ENCODE measurements around the gene IFT22.
"Not testable (repeated sequence)": the region's sequence is repeated elsewhere in the genome, so short reads cannot be mapped to it uniquely, and the experiment has no call there.

Gene IFT22

GRCh38 chr7:101321491-101322401, at the start of gene IFT22:
TSS of gene IFT22 (minus strand) at chr7:101321812. CDS start at chr7:101321709, 103 bp downstream.
- DNase-seq = peak; percentile 94

GRCh38 chr7:101370836-101371235, 49.2 kb upstream of the IFT22 start:
- DNase-seq = no peak

GRCh38 chr7:101368422-101369165, 47.0 kb upstream of the IFT22 start:
- no peak for DNase-seq

- no peak for DNase-seq
Observed at GRCh38 chr7:101367676-101368075, 46.1 kb upstream of the IFT22 start.

- DNase-seq = no peak
Observed at GRCh38 chr7:101365956-101366355, 44.3 kb upstream of the IFT22 start.

GRCh38 chr7:101363734-101364374, 42.2 kb upstream of the IFT22 start:
- peak; percentile 78 for DNase-seq

- peak; percentile 51 for DNase-seq
Observed at GRCh38 chr7:101363196-101363733, 41.7 kb upstream of the IFT22 start.

- DNase-seq = peak; percentile 65
Observed at GRCh38 chr7:101362334-101363195, 41.0 kb upstream of the IFT22 start, which contains the start of gene COL26A1. TSS of gene COL26A1 (plus strand) at chr7:101362875. CDS start at chr7:101363033, 158 bp downstream.

- DNase-seq = no peak
Observed at GRCh38 chr7:101357433-101357832, 35.8 kb upstream of the IFT22 start.

- no peak for DNase-seq
Observed at GRCh38 chr7:101352920-101353308, 31.3 kb upstream of the IFT22 start.

- not testable (repeated sequence) for DNase-seq
Observed at GRCh38 chr7:101349300-101349699, 27.7 kb upstream of the IFT22 start.

GRCh38 chr7:101348456-101349067, 26.9 kb upstream of the IFT22 start:
- not testable (repeated sequence) for DNase-seq

- DNase-seq = no peak
Observed at GRCh38 chr7:101347477-101347876, 25.9 kb upstream of the IFT22 start.

GRCh38 chr7:101342892-101343291, 21.3 kb upstream of the IFT22 start:
- no peak for DNase-seq

GRCh38 chr7:101340379-101340778, 18.8 kb upstream of the IFT22 start:
- no peak for DNase-seq

- no peak for DNase-seq
Observed at GRCh38 chr7:101333912-101334311, 12.3 kb upstream of the IFT22 start.

- no peak for DNase-seq
Observed at GRCh38 chr7:101332026-101332425, 10.4 kb upstream of the IFT22 start.

GRCh38 chr7:101330011-101330484, 8.4 kb upstream of the IFT22 start:
- DNase-seq = no peak

- no peak for DNase-seq
Observed at GRCh38 chr7:101328159-101328558, 6.5 kb upstream of the IFT22 start.

GRCh38 chr7:101319401-101319800, 2.2 kb downstream of the IFT22 start:
- no peak for DNase-seq

- DNase-seq = no peak
Observed at GRCh38 chr7:101315336-101315735, 6.3 kb downstream of the IFT22 start.

All from right forelimb (tissue), 1 donor.